Retinal pigment epithelial cell (primary cell): ENCODE measurements around the gene BRAF.
"Not testable (repeated sequence)": the region's sequence is repeated elsewhere in the genome, so short reads cannot be mapped to it uniquely, and the experiment has no call there.

Experiments used
- DNase-seq: peaks from one replicate; pipeline ENCODE4 v3.0.0-alpha.2; 2010; ENCODE audit warnings: low read depth
- H3K4me3 ChIP-seq: 2 replicates; pipeline ENCODE4 v1.5.1; 2011; ENCODE audit warnings: mild to moderate bottlenecking, low read length, control low read depth, moderate library complexity
- TF ChIP-seq, protein P1 (sequence below): conservative IDR thresholded peaks from 2 replicates; pipeline ENCODE4 v1.5.1; 2011; ENCODE audit warnings: low read depth, low read length, control low read depth, inconsistent platforms

BRAF gene

DNA sequence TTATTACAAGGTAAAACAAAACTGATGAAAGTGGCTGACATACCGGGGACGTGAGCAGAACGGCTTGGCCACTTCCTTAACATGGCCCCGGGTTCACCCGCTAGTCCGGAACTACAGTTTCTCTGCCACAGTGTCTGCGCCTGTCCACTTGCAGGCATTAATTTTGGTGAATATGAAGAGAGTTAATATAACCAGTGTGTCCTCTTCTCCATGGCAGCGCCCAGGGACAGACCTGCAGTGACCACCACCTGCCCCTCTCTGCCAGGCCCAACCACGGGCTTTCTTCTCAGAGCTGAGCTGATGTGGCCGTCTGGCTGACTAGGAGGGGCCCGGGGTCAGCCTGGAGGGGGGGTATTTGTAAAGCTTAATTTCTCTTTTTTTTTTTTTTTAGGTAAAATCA, 229.3 kb downstream of the BRAF start:
- no peak for DNase-seq
- TF ChIP-seq, protein P1, sequence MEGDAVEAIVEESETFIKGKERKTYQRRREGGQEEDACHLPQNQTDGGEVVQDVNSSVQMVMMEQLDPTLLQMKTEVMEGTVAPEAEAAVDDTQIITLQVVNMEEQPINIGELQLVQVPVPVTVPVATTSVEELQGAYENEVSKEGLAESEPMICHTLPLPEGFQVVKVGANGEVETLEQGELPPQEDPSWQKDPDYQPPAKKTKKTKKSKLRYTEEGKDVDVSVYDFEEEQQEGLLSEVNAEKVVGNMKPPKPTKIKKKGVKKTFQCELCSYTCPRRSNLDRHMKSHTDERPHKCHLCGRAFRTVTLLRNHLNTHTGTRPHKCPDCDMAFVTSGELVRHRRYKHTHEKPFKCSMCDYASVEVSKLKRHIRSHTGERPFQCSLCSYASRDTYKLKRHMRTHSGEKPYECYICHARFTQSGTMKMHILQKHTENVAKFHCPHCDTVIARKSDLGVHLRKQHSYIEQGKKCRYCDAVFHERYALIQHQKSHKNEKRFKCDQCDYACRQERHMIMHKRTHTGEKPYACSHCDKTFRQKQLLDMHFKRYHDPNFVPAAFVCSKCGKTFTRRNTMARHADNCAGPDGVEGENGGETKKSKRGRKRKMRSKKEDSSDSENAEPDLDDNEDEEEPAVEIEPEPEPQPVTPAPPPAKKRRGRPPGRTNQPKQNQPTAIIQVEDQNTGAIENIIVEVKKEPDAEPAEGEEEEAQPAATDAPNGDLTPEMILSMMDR, result no peak
- no peak overlapping the region for H3K4me3 ChIP-seq

DNA sequence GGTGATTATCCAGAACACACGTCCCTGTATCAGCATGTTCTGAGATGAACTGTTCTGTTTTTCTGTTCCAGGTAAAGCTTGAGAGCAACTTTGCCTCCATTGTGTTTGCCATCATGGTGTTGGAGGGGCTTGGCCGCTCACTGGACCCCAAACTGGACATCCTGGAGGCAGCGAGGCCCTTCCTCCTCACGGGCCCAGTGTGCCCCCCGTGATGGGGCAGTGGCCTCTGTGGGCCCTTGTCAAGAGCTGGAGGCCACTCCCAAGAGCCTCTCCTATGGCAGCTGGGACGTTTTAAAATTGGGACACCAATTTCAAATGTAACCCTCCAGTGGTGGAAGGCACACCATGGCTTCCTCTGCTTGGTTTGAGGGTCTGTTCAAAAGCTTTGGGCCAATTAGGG, 230.1 kb downstream of the BRAF start:
- no peak overlapping the region for H3K4me3 ChIP-seq
- no peak for DNase-seq
- TF ChIP-seq, protein P1, result no peak

DNA sequence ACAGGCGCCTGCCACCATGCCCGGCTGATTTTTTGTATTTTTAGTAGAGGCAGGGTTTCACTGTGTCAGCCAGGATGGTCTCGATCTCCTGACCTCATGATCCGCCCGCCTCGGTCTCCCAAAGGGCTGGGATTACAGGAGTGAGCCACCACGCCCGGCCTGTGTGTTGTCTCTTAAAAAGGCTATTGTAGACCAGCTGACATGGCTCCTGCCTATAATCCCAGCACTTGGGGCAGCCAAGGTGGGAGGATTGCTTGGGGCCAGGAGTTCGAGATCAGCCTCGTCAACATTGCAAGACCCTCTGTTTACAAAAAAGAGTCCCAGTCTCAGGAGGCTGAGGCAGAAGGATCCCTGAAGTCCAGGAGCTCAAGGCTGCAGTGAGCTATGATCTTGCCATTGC, 230.9 kb downstream of the BRAF start:
- not testable (repeated sequence) for H3K4me3 ChIP-seq, DNase-seq

DNA sequence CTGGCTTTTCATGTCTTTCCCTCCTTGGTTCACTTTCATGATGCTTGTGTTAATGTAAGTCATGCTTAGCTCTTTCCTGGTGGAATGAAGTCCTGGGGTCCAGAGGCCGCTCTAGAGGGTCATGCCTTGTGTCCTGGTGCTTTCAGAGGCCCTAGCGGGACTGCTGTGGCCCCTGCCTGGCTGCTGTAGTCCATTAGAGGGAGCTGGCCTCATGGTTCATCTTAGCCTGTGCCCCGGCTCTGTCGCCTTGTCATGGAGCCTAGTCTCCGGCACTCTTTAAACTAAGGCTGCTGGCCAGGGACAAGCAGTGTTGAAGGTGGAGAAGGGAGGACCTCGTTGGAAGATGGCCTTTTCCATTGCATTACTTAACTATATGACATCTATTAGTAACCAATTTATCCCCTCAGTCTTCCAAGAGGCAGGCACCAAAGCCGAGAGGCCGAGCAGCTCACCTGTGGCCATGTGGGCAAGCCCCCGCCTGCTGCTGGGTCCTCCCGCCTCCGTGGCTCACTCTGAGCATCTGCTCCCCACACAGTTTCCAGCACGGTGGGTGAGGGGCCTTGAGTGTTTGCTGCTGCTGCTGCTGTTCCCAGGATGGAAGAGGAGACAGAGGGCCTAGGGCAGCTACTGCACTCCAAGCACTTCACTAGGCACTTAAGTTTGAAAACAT, 233.2 kb downstream of the BRAF start:
- no peak for DNase-seq
- TF ChIP-seq, protein P1, result no peak
- no peak overlapping the region for H3K4me3 ChIP-seq

DNA sequence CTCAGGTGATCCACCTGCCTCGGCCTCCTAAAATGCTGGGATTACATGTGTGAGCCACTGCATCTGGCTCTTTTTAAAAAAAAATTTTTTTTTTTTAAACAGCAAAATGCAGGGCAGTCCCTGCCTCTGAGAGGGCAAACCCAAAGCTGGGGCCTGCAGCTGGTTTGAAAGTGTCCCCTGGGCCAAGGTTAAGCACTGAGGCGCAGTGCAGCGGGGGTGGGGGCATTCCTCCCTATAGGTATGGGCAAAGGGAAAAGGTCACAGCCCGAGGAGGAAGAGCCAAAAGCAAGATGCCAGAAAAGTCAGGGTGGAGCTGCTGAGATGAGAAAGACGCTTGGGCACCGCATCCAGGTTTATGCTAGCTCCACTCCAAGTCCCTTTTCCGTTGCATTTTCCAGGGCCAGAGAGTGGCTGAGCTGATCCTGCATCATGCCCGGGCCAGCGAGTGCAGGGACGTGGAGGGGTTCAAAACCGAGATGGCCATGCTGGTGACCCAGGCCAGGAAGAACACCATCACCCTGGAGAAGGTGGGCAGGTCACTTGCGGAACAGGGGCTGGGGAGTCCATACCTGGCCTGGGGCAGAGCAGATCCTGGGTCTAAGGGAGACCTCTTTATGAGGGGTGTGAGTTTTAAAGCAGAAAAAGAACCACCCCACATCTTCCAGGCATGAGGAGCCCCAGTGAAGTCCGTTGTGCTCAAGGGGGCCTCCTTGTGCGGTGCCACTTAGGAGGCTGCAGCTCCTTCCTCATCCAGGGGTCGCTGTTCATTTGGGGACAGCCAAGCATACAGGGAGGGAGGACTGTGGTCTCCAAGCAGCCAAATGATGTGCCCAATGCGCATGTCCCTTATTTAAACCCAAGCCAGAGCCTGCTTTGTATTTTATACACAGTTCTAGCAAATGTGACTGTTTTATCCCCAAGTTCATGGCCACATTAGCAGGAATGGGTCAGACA, 235.3 kb downstream of the BRAF start:
- no peak for DNase-seq
- no peak overlapping the region for H3K4me3 ChIP-seq
- TF ChIP-seq, protein P1, result no peak

DNA sequence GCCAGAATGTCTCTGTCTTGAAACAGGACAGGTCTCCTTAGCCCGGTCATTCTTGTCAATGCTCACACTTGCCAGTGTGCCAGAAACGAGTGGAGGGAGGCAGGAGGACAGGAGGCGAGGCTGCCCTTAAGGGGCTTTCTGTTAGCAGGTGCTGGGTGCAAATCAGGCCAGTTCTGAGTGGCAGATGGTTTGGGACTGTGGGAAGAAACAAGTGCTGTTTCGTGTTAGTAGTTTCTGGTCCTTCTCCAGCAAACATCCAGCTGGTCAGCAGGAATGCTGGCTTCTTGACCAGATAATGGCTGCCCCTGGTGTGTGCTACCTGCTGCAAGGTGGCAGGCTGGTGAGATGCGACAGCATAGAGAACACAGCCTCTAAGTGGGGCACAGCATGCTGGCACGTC, 236.4 kb downstream of the BRAF start:
- TF ChIP-seq, protein P1, result no peak
- H3K4me3 ChIP-seq, result no peak overlapping the region
- no peak for DNase-seq

DNA sequence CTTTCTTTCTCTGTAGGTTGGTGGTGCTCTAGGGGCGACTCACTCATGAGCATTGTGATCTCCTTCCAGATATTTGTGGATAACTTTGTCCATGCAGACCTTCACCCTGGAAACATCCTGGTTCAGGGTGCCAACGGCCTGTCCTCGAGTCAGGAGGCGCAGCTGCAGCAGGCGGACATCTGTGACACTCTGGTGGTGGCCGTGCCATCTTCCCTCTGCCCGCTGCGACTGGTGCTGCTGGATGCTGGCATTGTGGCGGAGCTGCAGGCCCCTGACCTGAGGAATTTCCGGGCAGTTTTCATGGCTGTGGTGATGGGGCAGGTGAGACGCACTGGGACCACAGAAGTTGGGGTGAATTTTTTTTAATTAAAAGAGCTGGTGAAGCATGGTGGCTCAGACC, 237.8 kb downstream of the BRAF start:
- TF ChIP-seq, protein P1, result no peak

More for the DNA sequence above, 237.8 kb downstream of the BRAF start:
- no peak overlapping the region for H3K4me3 ChIP-seq
- no peak for DNase-seq
